ENCODE data around the gene DNAI1. TPM values are rescaled to one million over a fixed set of nuclear protein-coding genes. Genes with fewer than 3 reads are reported as not detected.

The DNAI1 gene
- total RNA-seq, 1 donor from 2014 or later = not detected

GRCh38 chr9:34555500-34555899 is 96.9 kb downstream of the DNAI1 start:
- no peak for DNase-seq (ENCODE audit: extremely low read depth, low read depth, low spot score)

- DNase-seq (ENCODE audit: extremely low read depth, low read depth, low spot score) = no peak
These were observed 97.4 kb downstream of the DNAI1 start for GRCh38 chr9:34555936-34556525.

- no peak for DNase-seq (ENCODE audit: extremely low read depth, low read depth, low spot score)
These were observed 98.3 kb downstream of the DNAI1 start for GRCh38 chr9:34556949-34557348.

GRCh38 chr9:34557426-34558321 is 99.1 kb downstream of the DNAI1 start:
- no peak for DNase-seq (ENCODE audit: extremely low read depth, low read depth, low spot score)

GRCh38 chr9:34558364-34558763 is 99.8 kb downstream of the DNAI1 start:
- no peak for DNase-seq (ENCODE audit: extremely low read depth, low read depth, low spot score)

- no peak for DNase-seq (ENCODE audit: extremely low read depth, low read depth, low spot score)
These were observed 100.5 kb downstream of the DNAI1 start for GRCh38 chr9:34558919-34559623.

- DNase-seq (ENCODE audit: extremely low read depth, low read depth, low spot score) = no peak
These were observed 101.2 kb downstream of the DNAI1 start for GRCh38 chr9:34559624-34560455.

GRCh38 chr9:34560599-34561214 is 102.1 kb downstream of the DNAI1 start:
- DNase-seq (ENCODE audit: extremely low read depth, low read depth, low spot score) = no peak

GRCh38 chr9:34562135-34562745 is 103.6 kb downstream of the DNAI1 start:
- DNase-seq (ENCODE audit: extremely low read depth, low read depth, low spot score) = no peak

GRCh38 chr9:34563262-34563661 is 104.7 kb downstream of the DNAI1 start:
- DNase-seq (ENCODE audit: extremely low read depth, low read depth, low spot score) = no peak

- no peak for DNase-seq (ENCODE audit: extremely low read depth, low read depth, low spot score)
These were observed 106.0 kb downstream of the DNAI1 start for GRCh38 chr9:34564617-34565016.

GRCh38 chr9:34565856-34566255 is 107.3 kb downstream of the DNAI1 start:
- no peak for DNase-seq (ENCODE audit: extremely low read depth, low read depth, low spot score)

GRCh38 chr9:34566322-34566721 is 107.7 kb downstream of the DNAI1 start:
- no peak for DNase-seq (ENCODE audit: extremely low read depth, low read depth, low spot score)

- no peak for DNase-seq (ENCODE audit: extremely low read depth, low read depth, low spot score)
These were observed 108.4 kb downstream of the DNAI1 start for GRCh38 chr9:34566972-34567371.

- no peak for DNase-seq (ENCODE audit: extremely low read depth, low read depth, low spot score)
These were observed 109.5 kb downstream of the DNAI1 start for GRCh38 chr9:34568133-34568532.

- no peak for DNase-seq (ENCODE audit: extremely low read depth, low read depth, low spot score)
These were observed 110.2 kb downstream of the DNAI1 start for GRCh38 chr9:34568774-34569173.

GRCh38 chr9:34570376-34570775 is 111.8 kb downstream of the DNAI1 start:
- no peak for DNase-seq (ENCODE audit: extremely low read depth, low read depth, low spot score)
